Activated T-helper 17 cell treated with anti-CD3 and anti-CD28 coated beads, Interleukin-2, amount 50 U/mL, for 72 hours (primary cell): ENCODE data around the gene GPC2. TPM values are rescaled to one million over a fixed set of nuclear protein-coding genes. Genes with fewer than 3 reads are reported as not detected.
"Not testable (repeated sequence)": the region's sequence is repeated elsewhere in the genome, so short reads cannot be mapped to it uniquely, and the experiment has no call there.

Source experiments
- ATAC-seq: fragments of 150-1000 bp; cut with Tn5 transposase; replicated peaks from 2 replicates; pipeline ENCODE4 v1.10.0; 2021; ENCODE audit warnings: mild to moderate bottlenecking, moderate library complexity
- H3K27ac Mint-ChIP-seq: one replicate; pipeline ENCODE4 v1.8.0; 2022; ENCODE audit warnings: mixed read lengths
- H3K27me3 Mint-ChIP-seq: one replicate; pipeline ENCODE4 v1.8.0; 2022; ENCODE audit warnings: mixed read lengths
- H3K36me3 Mint-ChIP-seq: one replicate; pipeline ENCODE4 v1.8.0; 2022; ENCODE audit warnings: low read depth, mild to moderate bottlenecking, mixed read lengths
- H3K4me1 Mint-ChIP-seq: one replicate; pipeline ENCODE4 v1.8.0; 2022; ENCODE audit warnings: mixed read lengths
- H3K4me3 Mint-ChIP-seq: one replicate; pipeline ENCODE4 v1.8.0; 2022; ENCODE audit warnings: mild to moderate bottlenecking, mixed read lengths
- H3K9me3 Mint-ChIP-seq: one replicate; pipeline ENCODE4 v1.8.0; 2022; ENCODE audit warnings: mixed read lengths
- total RNA-seq, 2 donors: library from RNA; stranded (reverse); gene quantifications; one replicate each; pipeline ENCODE4 v1.2.3, GENCODE V29; 2022

Gene GPC2
- total RNA-seq, 2 donors from 2014 or later, result 2.8 to 4.9 TPM

DNA sequence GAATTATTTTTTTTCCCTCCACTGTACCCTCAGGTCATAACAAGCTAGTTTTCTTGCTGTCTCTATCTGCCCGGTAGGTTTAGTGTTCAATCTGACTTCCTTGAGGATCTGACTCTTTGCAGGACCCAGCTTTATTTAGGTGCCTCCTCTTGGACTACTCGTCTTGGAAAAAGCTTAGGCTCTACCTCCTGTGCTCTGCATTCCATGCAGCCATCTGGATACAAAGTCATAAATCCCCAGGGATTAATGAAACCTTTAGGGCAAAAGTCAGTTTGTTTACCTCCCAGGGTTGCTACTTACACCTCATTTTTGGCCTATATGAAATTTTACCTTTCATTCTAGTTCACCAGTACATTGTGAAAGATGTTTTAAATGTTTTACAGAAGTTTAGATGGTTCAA, 8.5 kb upstream of the GPC2 start:
- H3K27me3 Mint-ChIP-seq, result no peaks in the 10 kb centered on the region

DNA sequence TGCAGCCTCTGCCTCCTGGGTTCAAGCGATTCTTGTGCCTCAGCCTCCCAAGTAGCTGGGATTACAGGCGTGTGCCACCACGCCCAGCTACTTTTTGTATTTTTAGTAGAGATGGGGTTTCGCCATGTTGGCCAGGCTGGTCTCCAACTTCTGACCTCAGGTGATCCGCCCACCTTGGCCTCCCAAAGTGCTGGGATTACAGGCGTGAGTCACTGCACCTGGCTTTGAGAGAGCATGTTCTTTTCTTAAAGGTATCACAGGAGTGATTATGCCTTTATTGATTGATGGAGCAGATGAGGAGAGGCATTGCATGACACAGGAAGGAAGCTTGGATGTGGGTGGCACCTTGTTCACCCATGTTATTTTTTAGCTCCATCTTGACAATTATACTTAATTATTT, 5.9 kb upstream of the GPC2 start:
- not testable (repeated sequence) for H3K4me3 Mint-ChIP-seq, H3K4me1 Mint-ChIP-seq, H3K27me3 Mint-ChIP-seq, H3K27ac Mint-ChIP-seq, H3K36me3 Mint-ChIP-seq, H3K9me3 Mint-ChIP-seq, ATAC-seq

More for the DNA sequence above, 8.5 kb upstream of the GPC2 start:
- Mint-ChIP-seq H3K27ac (no peak overlapping the region), H3K4me1 (peaks cover 9% of the 10 kb centered on the region), H3K4me3 (no peak overlapping the region), H3K36me3 (no peaks in the 10 kb centered on the region), H3K9me3 (no peaks in the 10 kb centered on the region)
- ATAC-seq, result no peak

DNA sequence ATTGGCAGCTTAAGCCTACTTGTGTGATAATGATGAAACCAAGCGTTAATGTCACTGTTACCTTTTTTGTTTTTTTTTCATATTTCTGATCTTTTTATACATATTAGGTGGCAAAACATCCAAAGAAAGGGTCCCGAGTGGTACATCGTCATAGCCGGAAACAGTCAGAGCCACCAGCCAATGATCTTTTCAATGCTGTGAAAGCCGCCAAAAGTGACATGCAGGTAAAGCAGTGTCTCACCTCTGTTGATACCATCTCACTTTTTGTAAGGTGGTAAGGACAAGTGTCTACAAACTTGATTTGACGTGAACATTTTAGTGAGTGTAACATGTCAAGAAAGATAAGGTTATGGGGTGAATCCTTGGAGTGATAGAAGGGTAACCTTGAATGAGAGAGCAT, 5.4 kb upstream of the GPC2 start:
- not testable (repeated sequence) for ATAC-seq, H3K4me1 Mint-ChIP-seq, H3K4me3 Mint-ChIP-seq, H3K36me3 Mint-ChIP-seq, H3K27ac Mint-ChIP-seq, H3K9me3 Mint-ChIP-seq, H3K27me3 Mint-ChIP-seq

DNA sequence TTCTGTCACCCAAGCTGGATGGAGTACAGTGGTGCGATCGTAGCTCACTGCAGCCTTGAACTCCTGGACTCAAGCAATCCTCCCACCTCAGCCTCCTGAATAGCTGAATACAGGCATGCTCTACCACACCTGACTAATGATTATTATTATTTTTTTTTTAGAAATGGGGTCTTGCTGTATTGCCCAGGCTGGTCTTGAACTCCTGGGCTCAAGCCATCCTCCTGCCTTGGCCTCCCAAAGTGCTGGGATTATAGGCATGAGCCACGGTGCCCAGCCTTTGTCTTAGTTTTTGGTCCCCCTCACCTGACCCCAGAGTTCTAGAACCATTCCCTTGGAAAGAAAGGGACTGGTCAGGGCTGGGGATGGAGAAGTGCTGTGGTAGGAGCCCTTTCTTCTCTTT, 2.9 kb upstream of the GPC2 start:
- peak overlapping the region; percentile 75 for H3K4me3 Mint-ChIP-seq
- H3K27ac Mint-ChIP-seq, result peak overlapping the region; percentile 85
- H3K27me3 Mint-ChIP-seq, ATAC-seq, H3K9me3 Mint-ChIP-seq, H3K36me3 Mint-ChIP-seq: not testable (repeated sequence)
- H3K4me1 Mint-ChIP-seq, result peaks cover 14% of the 10 kb centered on the region

DNA sequence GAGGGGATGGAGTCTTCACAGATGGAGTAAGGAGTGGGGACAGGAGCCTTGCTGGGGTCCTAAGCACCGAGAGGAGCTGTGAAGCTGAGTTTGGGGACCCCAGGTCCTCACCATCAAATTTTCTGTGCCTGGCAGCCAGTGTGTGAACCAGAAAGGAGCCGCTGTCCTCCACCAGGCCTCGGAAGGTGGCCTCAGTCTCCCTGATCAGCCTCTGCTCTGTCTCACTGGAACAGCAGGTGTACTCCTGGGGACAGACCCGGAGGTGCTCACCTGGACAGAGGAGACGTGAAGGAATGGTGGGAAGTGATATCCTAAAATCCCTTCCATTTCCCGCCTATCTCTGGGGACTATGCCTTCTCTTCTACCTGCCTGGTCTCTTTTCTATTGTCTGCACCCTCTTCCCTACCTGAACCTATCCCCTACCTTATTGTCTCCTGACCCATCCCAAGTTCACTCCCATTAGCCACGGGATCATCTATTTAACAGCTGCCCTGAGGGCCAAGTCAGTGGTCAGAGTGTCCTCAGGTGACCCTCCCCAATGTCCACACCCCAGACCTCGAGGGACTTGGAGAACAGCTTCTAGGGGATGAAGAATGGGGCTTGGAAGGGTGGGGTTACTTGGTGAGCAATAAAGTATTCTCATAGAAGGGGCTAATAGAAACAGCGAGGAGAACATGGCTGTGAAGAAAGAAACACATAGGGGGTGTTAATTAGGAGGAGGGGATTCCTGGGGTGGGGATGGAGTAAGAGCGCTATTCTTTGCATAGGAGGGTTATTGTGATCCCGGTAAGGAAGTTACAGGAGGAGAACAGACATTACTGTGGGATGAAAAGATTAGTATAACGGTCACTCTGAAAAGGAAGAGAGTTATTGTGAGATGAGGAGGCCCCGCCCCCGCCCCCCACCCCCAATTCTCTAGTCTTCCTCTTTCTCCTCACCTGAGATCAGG, 811 bp downstream of the GPC2 start:
- Mint-ChIP-seq H3K27me3 (no peaks in the 10 kb centered on the region), H3K9me3 (peaks cover 3% of the 10 kb centered on the region), H3K4me3 (peak overlapping the region; percentile 75), H3K4me1 (peaks cover 24% of the 10 kb centered on the region), H3K36me3 (no peaks in the 10 kb centered on the region), H3K27ac (no peak overlapping the region)
- ATAC-seq, result no peak

DNA sequence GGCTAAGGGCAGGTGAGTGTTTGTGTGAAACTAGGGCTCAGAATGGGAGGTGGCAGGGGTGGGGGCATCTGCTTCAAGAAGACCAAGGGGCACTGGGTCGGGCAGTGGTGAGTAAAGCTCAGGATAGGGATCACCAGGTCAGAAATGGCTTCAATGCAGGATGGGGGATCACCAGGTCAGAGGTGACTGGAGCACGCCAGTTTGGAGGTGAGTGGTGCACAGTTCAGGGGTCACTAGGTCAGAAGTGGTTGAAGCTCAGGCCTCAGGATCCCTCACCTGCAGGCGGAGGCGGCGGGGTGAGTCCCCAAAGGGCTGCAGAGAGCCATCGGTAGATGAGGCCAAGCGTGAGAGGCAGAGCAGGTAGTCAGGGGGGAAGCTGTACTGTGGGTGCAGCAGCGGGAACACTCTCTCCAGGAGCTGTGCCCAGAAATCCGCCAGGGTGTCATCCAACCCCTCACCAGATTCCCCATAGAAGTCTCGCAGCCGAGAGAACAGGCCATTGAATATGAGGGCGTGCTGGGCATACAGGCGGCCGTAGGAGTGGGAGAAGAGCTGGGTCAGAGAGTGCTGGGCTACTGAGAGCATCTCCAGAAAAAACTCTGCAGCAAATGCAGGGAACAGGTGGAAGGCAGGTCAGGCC, 1.8 kb downstream of the GPC2 start:
- no peak for ATAC-seq
- Mint-ChIP-seq H3K27me3 (peaks cover 4% of the 10 kb centered on the region), H3K36me3 (no peaks in the 10 kb centered on the region), H3K9me3 (peaks cover 2% of the 10 kb centered on the region), H3K27ac (no peak overlapping the region), H3K4me1 (peaks cover 22% of the 10 kb centered on the region), H3K4me3 (peak overlapping the region; percentile 3)

DNA sequence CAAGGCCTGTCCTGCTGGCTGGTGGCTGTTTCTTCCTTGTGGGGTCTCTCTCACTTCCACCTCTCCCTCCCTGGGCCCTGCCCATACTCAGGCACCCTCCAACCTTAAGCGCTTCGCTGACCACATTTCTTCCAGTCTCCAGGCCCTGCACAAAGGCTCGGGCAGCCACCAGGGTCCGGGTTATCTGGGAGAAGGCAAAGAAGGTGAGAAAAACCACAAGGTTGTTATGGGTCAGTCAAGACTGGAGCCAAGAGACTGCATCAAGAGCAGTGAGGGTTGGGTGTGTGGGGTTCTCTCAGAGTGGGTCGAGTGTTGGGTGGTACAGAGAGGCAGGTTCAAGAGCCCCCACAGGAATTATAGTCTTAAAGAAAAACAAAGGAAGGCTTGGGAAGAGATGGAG, 2.6 kb downstream of the GPC2 start:
- Mint-ChIP-seq H3K9me3 (no peaks in the 10 kb centered on the region), H3K36me3 (no peaks in the 10 kb centered on the region), H3K4me1 (peaks cover 22% of the 10 kb centered on the region), H3K27ac (no peak overlapping the region), H3K27me3 (peaks cover 5% of the 10 kb centered on the region), H3K4me3 (no peak overlapping the region)
- ATAC-seq, result no peak

DNA sequence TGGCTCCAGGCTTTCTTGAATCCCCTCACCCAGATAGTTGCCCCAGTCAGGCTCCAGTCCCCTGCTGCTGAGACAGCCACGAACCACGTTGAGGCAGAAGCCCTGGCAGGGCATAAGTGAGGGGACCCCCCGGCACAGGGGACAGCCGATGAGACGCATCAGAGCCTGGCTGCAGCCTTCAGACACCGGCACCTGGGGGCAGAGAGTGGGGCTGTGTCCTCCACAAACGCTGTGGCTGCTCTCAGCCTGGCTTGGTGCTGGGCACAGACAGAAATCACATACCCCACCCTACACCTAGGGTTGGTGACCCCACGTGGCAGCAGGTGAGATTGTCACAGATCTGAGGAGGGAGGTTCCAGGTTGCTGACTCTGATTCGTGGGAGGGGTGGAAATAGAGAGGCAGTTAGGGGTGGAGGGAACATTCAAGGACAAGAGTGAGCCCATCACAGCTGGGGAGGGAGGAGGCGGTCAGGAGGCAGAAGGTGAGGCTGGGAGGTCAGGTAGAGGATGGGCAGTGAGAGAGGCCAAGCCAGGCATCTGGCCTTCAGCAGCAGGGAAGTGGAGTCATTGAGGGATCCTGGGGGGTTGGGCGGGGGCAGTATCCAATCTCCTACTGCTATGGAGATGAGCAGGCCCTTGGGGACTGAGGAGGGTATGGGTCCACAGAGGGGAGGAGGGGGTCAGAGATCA, 3.2 kb downstream of the GPC2 start:
- H3K4me1 Mint-ChIP-seq, result peaks cover 22% of the 10 kb centered on the region
- ATAC-seq, result no peak
- no peaks in the 10 kb centered on the region for H3K9me3 Mint-ChIP-seq
- no peak overlapping the region for H3K4me3 Mint-ChIP-seq
- H3K27ac Mint-ChIP-seq, result peak overlapping the region; percentile 37
- H3K27me3 Mint-ChIP-seq, result peaks cover 5% of the 10 kb centered on the region
- H3K36me3 Mint-ChIP-seq, result no peaks in the 10 kb centered on the region

DNA sequence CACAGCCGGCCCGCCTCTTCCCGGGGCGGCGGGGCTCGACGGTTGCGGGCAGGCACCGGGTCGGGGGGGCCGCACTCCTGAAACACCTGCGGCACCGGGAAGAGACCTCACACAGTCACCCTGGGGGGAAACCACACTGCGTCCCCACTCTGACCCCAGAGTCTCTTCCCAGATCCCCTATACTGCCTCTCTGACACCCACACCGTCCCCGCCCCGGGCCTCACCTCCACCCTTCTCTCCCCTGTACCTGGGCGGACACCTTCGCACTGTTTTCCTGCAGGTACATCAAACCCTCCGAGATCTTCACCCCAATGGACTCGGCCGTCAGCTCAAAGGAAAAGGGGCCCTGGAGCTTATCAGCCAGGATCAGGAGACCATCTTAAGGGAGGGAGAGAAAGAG, 5.3 kb downstream of the GPC2 start:
- no peak overlapping the region for H3K27ac Mint-ChIP-seq
- H3K4me3 Mint-ChIP-seq, result peak overlapping the region; percentile 70
- peaks cover 42% of the 10 kb centered on the region for H3K4me1 Mint-ChIP-seq
- peaks cover 5% of the 10 kb centered on the region for H3K27me3 Mint-ChIP-seq
- H3K9me3 Mint-ChIP-seq, result no peaks in the 10 kb centered on the region
- ATAC-seq, result peak; percentile 19
- H3K36me3 Mint-ChIP-seq, result no peaks in the 10 kb centered on the region

DNA sequence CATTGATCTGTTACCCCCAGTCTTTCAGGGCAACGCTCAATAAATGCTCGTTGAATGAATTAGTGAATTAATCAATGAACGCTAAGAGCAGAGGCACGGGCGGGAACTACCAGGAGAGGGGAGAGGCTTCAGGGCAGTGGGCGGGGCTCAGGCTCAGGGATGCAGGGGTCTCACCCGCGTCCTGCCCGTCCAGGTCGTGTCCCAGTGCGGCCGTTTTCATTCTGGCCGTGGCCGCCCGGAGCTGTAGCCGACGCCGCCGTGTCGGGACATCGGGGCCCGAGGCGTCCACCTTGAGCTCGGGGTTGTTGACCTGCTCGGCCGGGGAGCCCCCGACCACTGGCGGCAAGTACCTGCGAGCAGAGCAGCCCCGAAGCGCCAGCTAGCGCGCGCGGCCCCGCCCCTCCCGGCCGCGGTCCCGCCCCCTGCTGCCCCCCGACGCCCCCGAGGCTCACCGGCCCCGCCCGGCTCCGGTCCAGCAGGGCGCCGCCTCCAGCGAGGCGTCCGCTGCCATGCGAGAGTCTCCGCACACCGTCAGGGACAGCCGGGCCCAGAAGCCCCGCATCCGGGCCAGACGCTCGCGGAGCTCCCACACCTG, 6.0 kb downstream of the GPC2 start:
- Mint-ChIP-seq H3K4me3 (peak overlapping the region; percentile 92), H3K27me3 (peaks cover 5% of the 10 kb centered on the region)

DNA sequence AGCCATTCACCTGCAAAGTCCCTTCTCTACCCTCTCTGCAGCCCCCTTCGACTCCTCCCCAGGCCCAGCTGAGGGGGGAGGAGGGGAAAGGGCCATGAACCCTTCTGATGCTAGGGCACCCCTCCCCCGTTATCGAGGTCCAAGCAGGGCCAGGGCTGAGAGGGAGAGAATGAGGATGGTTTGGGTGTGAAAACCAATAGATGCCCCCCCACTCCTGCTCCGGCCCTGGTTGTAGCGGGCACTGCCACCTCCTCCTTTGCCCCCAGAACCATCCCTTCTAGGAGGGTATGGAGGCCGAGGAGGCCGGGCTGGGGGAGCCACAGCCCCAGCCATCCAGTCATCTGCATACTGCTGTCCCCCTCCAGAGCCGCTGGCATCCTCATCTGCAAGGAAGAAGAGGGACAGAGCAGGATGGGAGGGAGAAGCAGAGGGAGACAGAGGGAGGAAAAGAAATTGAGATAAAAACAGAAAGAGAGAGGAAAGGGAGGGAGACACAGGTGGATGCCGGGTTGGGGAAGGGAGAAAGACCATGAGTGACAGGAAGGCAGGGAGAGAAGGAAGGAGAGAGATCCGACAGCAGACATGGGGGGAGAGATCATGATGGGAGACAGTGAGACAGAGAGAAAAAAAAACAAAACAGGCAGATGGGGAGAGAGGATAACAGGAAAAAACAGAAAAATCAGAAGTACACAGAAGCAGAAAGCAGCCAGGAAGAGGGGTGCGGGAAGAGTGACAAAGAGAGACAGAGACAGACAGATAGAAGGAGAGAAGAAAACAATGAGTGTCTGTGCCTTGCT, 6.9 kb downstream of the GPC2 start:
- Mint-ChIP-seq H3K36me3 (no peaks in the 10 kb centered on the region), H3K9me3 (no peaks in the 10 kb centered on the region), H3K4me1 (peaks cover 49% of the 10 kb centered on the region), H3K4me3 (peak overlapping the region; percentile 92), H3K27me3 (peaks cover 5% of the 10 kb centered on the region), H3K27ac (no peak overlapping the region)
- ATAC-seq, result no peak

More for the DNA sequence above, 6.0 kb downstream of the GPC2 start:
- no peaks in the 10 kb centered on the region for H3K9me3 Mint-ChIP-seq
- peak; percentile 48 for ATAC-seq
- no peak overlapping the region for H3K27ac Mint-ChIP-seq
- H3K36me3 Mint-ChIP-seq, result no peaks in the 10 kb centered on the region
- peaks cover 49% of the 10 kb centered on the region for H3K4me1 Mint-ChIP-seq

DNA sequence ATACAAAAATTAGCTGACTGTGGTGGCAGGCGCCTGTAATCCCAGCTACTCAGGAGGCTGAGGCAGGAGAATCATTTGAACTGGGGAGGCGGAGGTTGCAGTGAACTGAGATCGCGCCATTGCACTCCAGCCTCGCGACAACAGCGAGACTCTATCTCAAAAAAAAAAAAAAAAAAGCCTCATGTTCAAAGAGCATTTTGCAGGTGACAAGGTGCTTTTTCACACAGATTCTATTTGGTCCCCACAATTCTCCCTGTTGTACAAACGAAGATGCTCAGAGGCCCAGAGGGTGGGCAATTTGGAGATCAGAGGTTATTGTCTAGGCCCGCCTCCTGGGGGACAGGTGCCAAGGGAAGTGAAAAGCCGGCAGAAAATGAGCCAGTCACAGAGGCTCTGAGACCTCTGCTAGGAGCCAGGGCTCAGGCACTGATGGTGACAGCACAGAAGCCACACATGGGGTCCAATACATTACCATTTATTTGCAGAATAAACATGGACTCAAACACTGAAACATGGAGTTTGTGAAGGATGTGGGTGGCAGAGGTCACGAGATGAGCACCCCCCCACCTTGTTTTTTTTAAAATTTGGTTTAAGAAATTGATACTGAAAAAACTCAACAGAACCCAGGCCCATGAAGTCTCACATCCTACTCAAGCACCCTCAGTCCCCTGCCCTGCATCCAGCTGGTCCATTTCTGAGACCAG, 7.9 kb downstream of the GPC2 start:
- Mint-ChIP-seq H3K27ac (no peak overlapping the region), H3K36me3 (no peaks in the 10 kb centered on the region), H3K27me3 (peaks cover 5% of the 10 kb centered on the region), H3K4me1 (peaks cover 43% of the 10 kb centered on the region), H3K9me3 (no peaks in the 10 kb centered on the region), H3K4me3 (peak overlapping the region; percentile 92)
- no peak for ATAC-seq

DNA sequence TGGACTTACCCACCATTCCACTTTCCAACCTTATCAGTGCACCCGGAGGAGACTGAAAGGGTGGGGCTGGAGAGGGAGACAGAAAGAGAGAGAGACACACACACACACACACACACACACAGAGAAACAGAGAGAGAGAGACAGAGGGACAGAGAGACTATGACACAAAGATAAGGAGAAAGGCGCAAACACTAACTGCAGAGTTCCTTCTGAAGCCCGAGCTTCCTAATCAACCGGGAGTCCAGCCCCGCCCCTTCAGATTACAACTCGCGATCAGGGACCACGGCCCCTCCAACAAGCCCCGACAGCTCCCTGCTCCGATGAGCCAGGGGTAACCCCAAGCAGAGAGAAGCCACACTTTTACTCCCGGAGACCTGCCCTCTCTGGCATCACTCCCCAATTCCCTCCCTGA, 9.3 kb downstream of the GPC2 start:
- Mint-ChIP-seq H3K27me3 (peaks cover 5% of the 10 kb centered on the region), H3K4me3 (peak overlapping the region; percentile 92), H3K9me3 (no peaks in the 10 kb centered on the region), H3K27ac (peak overlapping the region; percentile 82), H3K36me3 (no peaks in the 10 kb centered on the region), H3K4me1 (peaks cover 50% of the 10 kb centered on the region)
- ATAC-seq, result peak; percentile 10
